A673 (cell line): ENCODE results near the gene SEL1L.

Source experiments
- EZH2 ChIP-seq: fragments of 200-600 bp; sonication (generic); IDR thresholded peaks from 2 replicates; pipeline ENCODE4 v1.6.1; 2017; ENCODE audit warnings: borderline replicate concordance, low read depth, mild to moderate bottlenecking, mixed read lengths, antibody characterized with exemption, low read length; ENCODE audit not compliant: poor library complexity, severe bottlenecking
- TF ChIP-seq, protein P1 (sequence below): fragments of 300-800, 200-600 bp; sonication (generic); conservative IDR thresholded peaks from 2 replicates; pipeline ENCODE4 v1.5.1; 2017; ENCODE audit warnings: low read depth, mild to moderate bottlenecking, antibody characterized with exemption, low read length, moderate library complexity, mixed read lengths

DNA sequence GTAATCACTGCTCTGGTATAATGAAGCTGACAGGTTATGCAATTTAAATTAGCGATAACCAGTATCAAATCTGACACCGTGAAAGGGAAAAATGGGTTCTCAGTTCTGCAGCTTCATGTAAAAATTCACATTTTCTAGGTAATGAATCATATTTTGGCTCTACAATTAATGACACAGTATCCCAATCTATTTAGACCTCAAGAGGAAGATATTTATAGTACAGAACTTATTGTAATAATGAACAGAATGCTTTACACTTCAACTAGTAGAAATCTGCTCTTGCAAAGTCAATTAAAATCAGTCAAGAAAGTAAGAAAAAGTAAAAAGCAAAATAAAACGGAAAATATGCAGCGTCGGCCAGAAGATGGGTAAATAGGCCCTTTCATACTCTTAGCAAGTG, 24.3 kb downstream of the SEL1L start:
- TF ChIP-seq EZH2 = no peak
- TF ChIP-seq, protein P1, sequence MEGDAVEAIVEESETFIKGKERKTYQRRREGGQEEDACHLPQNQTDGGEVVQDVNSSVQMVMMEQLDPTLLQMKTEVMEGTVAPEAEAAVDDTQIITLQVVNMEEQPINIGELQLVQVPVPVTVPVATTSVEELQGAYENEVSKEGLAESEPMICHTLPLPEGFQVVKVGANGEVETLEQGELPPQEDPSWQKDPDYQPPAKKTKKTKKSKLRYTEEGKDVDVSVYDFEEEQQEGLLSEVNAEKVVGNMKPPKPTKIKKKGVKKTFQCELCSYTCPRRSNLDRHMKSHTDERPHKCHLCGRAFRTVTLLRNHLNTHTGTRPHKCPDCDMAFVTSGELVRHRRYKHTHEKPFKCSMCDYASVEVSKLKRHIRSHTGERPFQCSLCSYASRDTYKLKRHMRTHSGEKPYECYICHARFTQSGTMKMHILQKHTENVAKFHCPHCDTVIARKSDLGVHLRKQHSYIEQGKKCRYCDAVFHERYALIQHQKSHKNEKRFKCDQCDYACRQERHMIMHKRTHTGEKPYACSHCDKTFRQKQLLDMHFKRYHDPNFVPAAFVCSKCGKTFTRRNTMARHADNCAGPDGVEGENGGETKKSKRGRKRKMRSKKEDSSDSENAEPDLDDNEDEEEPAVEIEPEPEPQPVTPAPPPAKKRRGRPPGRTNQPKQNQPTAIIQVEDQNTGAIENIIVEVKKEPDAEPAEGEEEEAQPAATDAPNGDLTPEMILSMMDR = no peak
